Measurements from ENCODE around the gene DSCAM.

The DSCAM gene

GRCh38 chr21:40386294-40386911 is 460.6 kb downstream of the DSCAM start:
- H3K4me3 Mint-ChIP-seq, result no peak overlapping the region
- H3K27me3 Mint-ChIP-seq (ENCODE audit: low read depth), result no peaks in the 10 kb centered on the region

GRCh38 chr21:40385883-40386282 is 461.1 kb downstream of the DSCAM start:
- Mint-ChIP-seq H3K4me1 (ENCODE audit: low read depth) (no peaks in the 10 kb centered on the region), H3K27ac (no peak overlapping the region), H3K36me3 (ENCODE audit: low read depth) (no peaks in the 10 kb centered on the region), H3K9me3 (no peaks in the 10 kb centered on the region), H3K27me3 (ENCODE audit: low read depth) (no peaks in the 10 kb centered on the region), H3K4me3 (no peak overlapping the region)

More at GRCh38 chr21:40386294-40386911, 460.6 kb downstream of the DSCAM start:
- Mint-ChIP-seq H3K4me1 (ENCODE audit: low read depth) (no peaks in the 10 kb centered on the region), H3K9me3 (no peaks in the 10 kb centered on the region), H3K27ac (no peak overlapping the region), H3K36me3 (ENCODE audit: low read depth) (no peaks in the 10 kb centered on the region)

DNA sequence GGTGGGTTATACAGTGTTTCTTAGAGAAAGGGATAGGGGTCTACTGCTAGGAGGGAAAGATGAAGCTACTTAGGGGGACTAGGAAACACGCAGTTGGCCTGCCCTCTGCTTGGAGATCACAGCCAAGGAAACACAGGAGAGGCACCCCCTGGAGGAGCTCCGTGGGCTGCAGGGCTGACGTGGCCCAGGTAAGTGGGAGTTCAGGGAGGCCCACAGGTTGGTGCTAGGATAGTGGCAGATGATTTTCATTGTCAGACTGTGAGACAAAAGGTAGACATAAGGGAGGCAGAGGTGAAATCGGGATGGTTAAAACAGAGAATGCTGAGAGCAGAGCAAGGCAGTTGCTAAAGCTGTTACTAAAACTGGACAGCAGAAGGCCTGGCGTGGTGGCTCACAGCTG is 463.0 kb downstream of the DSCAM start:
- no peaks in the 10 kb centered on the region for H3K27me3 Mint-ChIP-seq (ENCODE audit: low read depth)
- no peak overlapping the region for H3K4me3 Mint-ChIP-seq
- H3K36me3 Mint-ChIP-seq (ENCODE audit: low read depth), result no peaks in the 10 kb centered on the region
- H3K27ac Mint-ChIP-seq, result no peak overlapping the region
- H3K4me1 Mint-ChIP-seq (ENCODE audit: low read depth), result no peaks in the 10 kb centered on the region
- H3K9me3 Mint-ChIP-seq, result no peaks in the 10 kb centered on the region

DNA sequence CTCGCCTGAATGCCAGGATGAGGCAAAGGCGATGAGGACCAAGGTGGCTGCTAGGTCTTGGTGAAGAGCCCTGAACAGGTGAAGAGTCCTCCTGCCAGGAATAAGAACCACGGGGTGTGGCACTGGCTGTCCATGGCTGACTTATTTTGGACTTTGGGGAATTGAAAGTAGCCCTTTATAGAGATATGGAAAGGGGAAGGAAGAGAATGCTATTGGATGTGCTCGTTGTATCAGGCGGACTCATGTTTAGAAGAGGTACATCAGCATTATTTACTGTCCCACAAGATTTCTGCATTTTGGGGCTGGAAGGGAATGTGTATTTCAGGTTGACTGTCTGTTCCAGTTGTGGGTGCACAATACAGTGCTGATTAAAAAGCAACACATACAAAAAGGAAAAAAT is 465.8 kb downstream of the DSCAM start:
- Mint-ChIP-seq H3K36me3 (ENCODE audit: low read depth) (no peaks in the 10 kb centered on the region), H3K27me3 (ENCODE audit: low read depth) (no peaks in the 10 kb centered on the region), H3K4me3 (no peak overlapping the region), H3K4me1 (ENCODE audit: low read depth) (no peaks in the 10 kb centered on the region), H3K9me3 (no peaks in the 10 kb centered on the region), H3K27ac (no peak overlapping the region)

GRCh38 chr21:40379881-40380810 is 466.8 kb downstream of the DSCAM start:
- Mint-ChIP-seq H3K4me1 (ENCODE audit: low read depth) (no peaks in the 10 kb centered on the region), H3K4me3 (no peak overlapping the region), H3K9me3 (no peaks in the 10 kb centered on the region), H3K27ac (no peak overlapping the region), H3K27me3 (ENCODE audit: low read depth) (no peaks in the 10 kb centered on the region), H3K36me3 (ENCODE audit: low read depth) (no peaks in the 10 kb centered on the region)

DNA sequence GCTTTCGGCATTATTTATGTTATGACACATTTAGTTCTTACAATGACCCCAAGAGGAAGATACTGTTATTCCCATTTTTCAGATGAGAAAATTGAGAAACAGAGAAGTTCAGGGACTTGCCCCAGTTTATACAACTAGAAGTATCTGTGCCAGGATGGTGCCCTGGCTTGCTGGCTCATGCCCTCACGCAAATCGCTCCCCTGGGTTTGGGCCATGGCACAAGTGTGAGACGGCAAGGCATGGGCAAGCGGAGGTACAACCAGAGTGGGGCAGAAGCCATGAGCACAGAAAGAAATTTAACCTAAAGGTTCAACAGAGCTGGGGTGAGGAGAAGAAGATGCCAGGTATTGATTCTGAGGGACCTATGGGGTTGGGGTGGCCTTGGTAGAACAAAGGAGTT is 469.8 kb downstream of the DSCAM start:
- H3K4me1 Mint-ChIP-seq (ENCODE audit: low read depth), result no peaks in the 10 kb centered on the region
- H3K27me3 Mint-ChIP-seq (ENCODE audit: low read depth), result no peaks in the 10 kb centered on the region
- no peak overlapping the region for H3K4me3 Mint-ChIP-seq
- no peaks in the 10 kb centered on the region for H3K9me3 Mint-ChIP-seq
- H3K27ac Mint-ChIP-seq, result no peak overlapping the region
- no peaks in the 10 kb centered on the region for H3K36me3 Mint-ChIP-seq (ENCODE audit: low read depth)

DNA sequence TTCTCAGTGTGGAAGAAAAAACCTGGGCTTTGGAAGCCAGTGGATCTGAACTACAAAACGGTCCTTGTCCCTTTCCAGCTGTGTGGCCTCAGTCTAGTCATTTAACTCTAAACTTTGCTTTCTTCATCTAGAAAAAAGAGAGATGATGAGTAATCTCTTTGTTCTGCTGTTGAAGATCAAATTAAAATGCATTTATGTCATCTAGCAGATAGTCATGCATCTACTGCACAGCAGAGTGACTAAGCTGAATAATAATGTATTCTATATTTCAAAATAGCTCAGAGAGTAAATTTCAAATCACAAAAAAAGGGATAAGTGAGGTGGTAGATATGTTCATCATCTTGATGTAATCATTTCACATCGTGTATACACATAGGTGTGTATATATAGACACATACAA is 473.2 kb downstream of the DSCAM start:
- Mint-ChIP-seq H3K27ac (no peak overlapping the region), H3K4me3 (no peak overlapping the region), H3K36me3 (ENCODE audit: low read depth) (no peaks in the 10 kb centered on the region)

GRCh38 chr21:40372506-40372905 is 474.5 kb downstream of the DSCAM start:
- no peak overlapping the region for H3K27ac Mint-ChIP-seq
- no peaks in the 10 kb centered on the region for H3K27me3 Mint-ChIP-seq (ENCODE audit: low read depth)
- H3K4me3 Mint-ChIP-seq, result no peak overlapping the region
- H3K4me1 Mint-ChIP-seq (ENCODE audit: low read depth), result no peaks in the 10 kb centered on the region
- H3K9me3 Mint-ChIP-seq, result no peaks in the 10 kb centered on the region
- H3K36me3 Mint-ChIP-seq (ENCODE audit: low read depth), result no peaks in the 10 kb centered on the region

More for the DNA sequence above, 473.2 kb downstream of the DSCAM start:
- Mint-ChIP-seq H3K27me3 (ENCODE audit: low read depth) (no peaks in the 10 kb centered on the region), H3K4me1 (ENCODE audit: low read depth) (no peaks in the 10 kb centered on the region), H3K9me3 (no peaks in the 10 kb centered on the region)

DNA sequence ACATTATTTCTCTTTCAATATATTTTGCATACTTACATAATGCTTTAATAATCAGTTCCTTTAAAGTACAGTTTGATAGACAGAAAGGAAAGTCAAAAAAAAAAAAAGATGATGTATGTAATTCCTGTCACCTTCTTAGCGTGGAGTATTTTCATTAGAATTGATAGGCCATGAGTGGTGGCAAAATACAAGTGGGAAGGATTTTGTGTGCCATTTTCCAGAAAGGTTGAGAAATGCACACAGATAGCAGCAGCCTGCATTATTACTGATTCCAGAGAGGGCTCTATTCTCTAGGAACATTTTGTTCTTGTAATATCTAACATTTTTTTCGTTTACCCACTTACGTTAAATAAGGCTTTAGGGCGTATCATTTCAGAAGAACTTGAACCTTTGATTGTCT is 475.6 kb downstream of the DSCAM start:
- Mint-ChIP-seq H3K27me3 (ENCODE audit: low read depth) (no peaks in the 10 kb centered on the region), H3K9me3 (no peaks in the 10 kb centered on the region), H3K27ac (no peak overlapping the region)

DNA sequence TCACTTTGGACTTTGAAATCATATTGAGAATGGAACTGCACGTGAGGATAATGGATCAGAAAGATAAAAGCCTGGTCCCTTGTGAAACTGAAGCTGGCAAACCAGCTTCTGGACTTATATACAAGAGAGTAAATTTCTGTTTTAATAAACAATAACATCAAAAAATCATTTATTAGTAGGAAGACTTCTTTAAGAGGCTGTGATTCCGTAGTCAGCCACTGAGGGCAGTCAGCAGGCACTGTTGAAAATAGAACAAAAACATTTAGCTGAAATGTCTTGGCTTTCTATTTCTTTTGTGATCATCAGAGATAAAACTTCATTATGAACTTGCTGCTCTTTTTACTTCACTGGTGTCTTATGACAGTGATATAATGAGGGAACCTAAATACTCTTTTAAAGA is 490.3 kb downstream of the DSCAM start:
- no peaks in the 10 kb centered on the region for H3K27me3 Mint-ChIP-seq (ENCODE audit: low read depth)
- H3K36me3 Mint-ChIP-seq (ENCODE audit: low read depth), result no peaks in the 10 kb centered on the region
- H3K9me3 Mint-ChIP-seq, result peaks cover 9% of the 10 kb centered on the region
- no peak overlapping the region for H3K4me3 Mint-ChIP-seq
- H3K4me1 Mint-ChIP-seq (ENCODE audit: low read depth), result no peaks in the 10 kb centered on the region
- H3K27ac Mint-ChIP-seq, result no peak overlapping the region

More for the DNA sequence above, 475.6 kb downstream of the DSCAM start:
- Mint-ChIP-seq H3K4me1 (ENCODE audit: low read depth) (no peaks in the 10 kb centered on the region), H3K4me3 (no peak overlapping the region), H3K36me3 (ENCODE audit: low read depth) (no peaks in the 10 kb centered on the region)

DNA sequence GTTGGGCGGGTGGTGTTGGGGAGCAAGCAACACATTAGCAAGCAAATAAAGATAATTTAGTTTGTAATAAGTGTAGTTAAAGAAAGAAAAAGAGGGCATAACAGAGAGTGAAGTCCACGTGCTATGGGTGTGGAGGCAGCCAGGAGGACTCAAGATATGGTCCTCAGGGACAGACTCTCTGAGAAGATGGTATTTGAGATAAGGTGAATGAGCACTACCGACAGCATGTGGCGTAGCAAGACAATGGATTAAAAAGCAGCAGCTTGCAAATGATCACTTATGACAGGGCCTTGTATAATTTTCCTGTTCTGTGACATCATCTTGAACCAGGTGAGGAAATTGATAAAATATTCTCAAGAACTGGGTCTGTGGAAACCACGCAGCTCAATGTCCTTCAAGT is 491.9 kb downstream of the DSCAM start:
- Mint-ChIP-seq H3K27ac (no peak overlapping the region), H3K4me1 (ENCODE audit: low read depth) (no peaks in the 10 kb centered on the region), H3K27me3 (ENCODE audit: low read depth) (no peaks in the 10 kb centered on the region), H3K36me3 (ENCODE audit: low read depth) (no peaks in the 10 kb centered on the region), H3K9me3 (peaks cover 12% of the 10 kb centered on the region), H3K4me3 (no peak overlapping the region)

DNA sequence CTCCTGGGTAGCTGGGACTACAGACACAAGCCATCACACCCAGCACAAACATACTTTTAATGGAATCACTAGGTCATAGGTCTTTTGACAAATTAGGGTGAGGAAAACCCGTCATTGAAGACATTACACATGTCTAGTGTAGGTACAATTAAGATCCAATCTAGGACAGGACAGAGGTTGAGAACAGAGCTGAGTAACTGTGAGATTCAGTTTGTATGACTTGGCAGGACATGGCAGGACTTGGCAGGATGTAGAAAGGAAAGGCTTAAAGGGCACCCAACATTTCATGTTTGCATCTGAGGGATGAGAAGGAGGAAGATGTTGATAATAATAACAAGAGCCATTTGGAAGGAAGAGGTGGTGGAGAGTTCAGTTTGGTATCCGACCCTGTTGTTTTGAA is 496.0 kb downstream of the DSCAM start:
- no peaks in the 10 kb centered on the region for H3K36me3 Mint-ChIP-seq (ENCODE audit: low read depth)
- no peak overlapping the region for H3K27ac Mint-ChIP-seq
- H3K4me1 Mint-ChIP-seq (ENCODE audit: low read depth), result no peaks in the 10 kb centered on the region
- H3K27me3 Mint-ChIP-seq (ENCODE audit: low read depth), result no peaks in the 10 kb centered on the region
- peaks cover 7% of the 10 kb centered on the region for H3K9me3 Mint-ChIP-seq
- H3K4me3 Mint-ChIP-seq, result no peak overlapping the region

DNA sequence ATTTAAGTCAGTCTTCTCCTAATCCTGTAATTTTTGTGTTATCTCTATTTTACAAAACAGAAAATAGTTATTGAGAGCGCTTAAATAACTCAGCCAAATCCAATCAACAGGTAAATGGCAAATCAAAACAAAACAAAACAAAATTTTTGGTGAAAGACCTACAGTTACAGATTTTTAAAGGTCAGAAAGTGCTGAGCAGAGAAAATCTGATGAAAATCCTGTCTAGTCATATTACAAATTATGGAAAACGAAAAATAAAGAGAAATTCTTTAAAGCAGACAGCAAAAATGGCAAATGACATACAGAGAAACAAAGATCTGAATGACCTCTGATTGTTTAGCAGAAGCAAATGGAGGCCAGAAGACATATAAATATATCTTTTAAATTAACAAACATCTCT is 497.4 kb downstream of the DSCAM start:
- no peaks in the 10 kb centered on the region for H3K36me3 Mint-ChIP-seq (ENCODE audit: low read depth)

GRCh38 chr21:40345711-40346321 is 501.1 kb downstream of the DSCAM start:
- Mint-ChIP-seq H3K9me3 (no peaks in the 10 kb centered on the region), H3K27me3 (ENCODE audit: low read depth) (no peaks in the 10 kb centered on the region), H3K4me3 (no peak overlapping the region), H3K4me1 (ENCODE audit: low read depth) (no peaks in the 10 kb centered on the region), H3K36me3 (ENCODE audit: low read depth) (no peaks in the 10 kb centered on the region), H3K27ac (no peak overlapping the region)

More for the DNA sequence above, 497.4 kb downstream of the DSCAM start:
- Mint-ChIP-seq H3K9me3 (peaks cover 3% of the 10 kb centered on the region), H3K4me3 (no peak overlapping the region), H3K27me3 (ENCODE audit: low read depth) (no peaks in the 10 kb centered on the region), H3K27ac (no peak overlapping the region), H3K4me1 (ENCODE audit: low read depth) (no peaks in the 10 kb centered on the region)

DNA sequence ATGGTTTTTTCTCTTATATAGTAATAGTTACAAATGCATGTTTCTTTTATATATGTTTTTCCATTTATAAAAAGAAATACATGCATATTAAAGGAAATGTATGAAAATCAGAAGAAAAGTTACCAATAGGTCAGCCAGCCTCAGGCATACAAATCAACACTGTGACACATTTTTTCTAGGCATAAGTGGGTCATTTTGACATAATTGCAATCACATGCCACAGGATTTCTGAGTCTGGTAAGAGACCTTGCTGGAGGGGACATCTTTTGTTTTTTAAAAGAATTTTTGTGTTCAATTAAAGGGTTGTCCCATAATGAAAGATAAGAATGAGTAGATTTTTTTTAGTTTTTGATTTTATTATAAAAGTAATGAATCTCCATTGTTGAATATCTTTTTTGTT is 506.6 kb downstream of the DSCAM start:
- no peaks in the 10 kb centered on the region for H3K4me1 Mint-ChIP-seq (ENCODE audit: low read depth)
- no peaks in the 10 kb centered on the region for H3K9me3 Mint-ChIP-seq
- no peak overlapping the region for H3K4me3 Mint-ChIP-seq
- H3K36me3 Mint-ChIP-seq (ENCODE audit: low read depth), result no peaks in the 10 kb centered on the region
- no peak overlapping the region for H3K27ac Mint-ChIP-seq
- H3K27me3 Mint-ChIP-seq (ENCODE audit: low read depth), result no peaks in the 10 kb centered on the region
